Measurements from ENCODE around the gene STRIP2.

STRIP2 gene

GRCh38 chr7:129456421-129456820 is 22.2 kb downstream of the STRIP2 start:
- no peak for DNase-seq (ENCODE audit: low read depth)
- TF ChIP-seq CTCF (IDR thresholded peaks at IDR 0.05; ENCODE audit: low read length, missing control alignments): no peak
- H3K4me3 ChIP-seq (replicated peaks; ENCODE audit: low read depth, low read length): no peak overlapping the region

GRCh38 chr7:129457101-129457500 is 22.9 kb downstream of the STRIP2 start:
- TF ChIP-seq CTCF (IDR thresholded peaks at IDR 0.05; ENCODE audit: low read length, missing control alignments): no peak
- no peak overlapping the region for H3K4me3 ChIP-seq (replicated peaks; ENCODE audit: low read depth, low read length)
- DNase-seq (ENCODE audit: low read depth): no peak

GRCh38 chr7:129458171-129458570 is 23.9 kb downstream of the STRIP2 start:
- no peak overlapping the region for H3K4me3 ChIP-seq (replicated peaks; ENCODE audit: low read depth, low read length)
- DNase-seq (ENCODE audit: low read depth): no peak
- TF ChIP-seq CTCF (IDR thresholded peaks at IDR 0.05; ENCODE audit: low read length, missing control alignments): no peak

- H3K4me3 ChIP-seq (replicated peaks; ENCODE audit: low read depth, low read length): no peak overlapping the region
- TF ChIP-seq CTCF (IDR thresholded peaks at IDR 0.05; ENCODE audit: low read length, missing control alignments): no peak
- DNase-seq (ENCODE audit: low read depth): no peak
These were observed 27.6 kb downstream of the STRIP2 start for GRCh38 chr7:129461809-129462208.

GRCh38 chr7:129462420-129462819 is 28.2 kb downstream of the STRIP2 start:
- no peak for DNase-seq (ENCODE audit: low read depth)
- H3K4me3 ChIP-seq (replicated peaks; ENCODE audit: low read depth, low read length): no peak overlapping the region
- no peak for TF ChIP-seq CTCF (IDR thresholded peaks at IDR 0.05; ENCODE audit: low read length, missing control alignments)

GRCh38 chr7:129464194-129464593 is 30.0 kb downstream of the STRIP2 start:
- DNase-seq (ENCODE audit: low read depth): no peak
- no peak for TF ChIP-seq CTCF (IDR thresholded peaks at IDR 0.05; ENCODE audit: low read length, missing control alignments)

GRCh38 chr7:129465080-129465479 is 30.8 kb downstream of the STRIP2 start:
- no peak for TF ChIP-seq CTCF (IDR thresholded peaks at IDR 0.05; ENCODE audit: low read length, missing control alignments)
- no peak for DNase-seq (ENCODE audit: low read depth)
- H3K4me3 ChIP-seq (replicated peaks; ENCODE audit: low read depth, low read length): no peak overlapping the region

More at GRCh38 chr7:129464194-129464593, 30.0 kb downstream of the STRIP2 start:
- H3K4me3 ChIP-seq (replicated peaks; ENCODE audit: low read depth, low read length): no peak overlapping the region
